ENCODE results near the gene RSPH6A.

RSPH6A gene

GRCh38 chr19:45780146-45780447 is 35.0 kb downstream of the RSPH6A start:
- no peak for DNase-seq (ENCODE audit: low read depth in 2 of 2)

GRCh38 chr19:45779231-45780145 is 35.6 kb downstream of the RSPH6A start:
- DNase-seq (ENCODE audit: low read depth in 2 of 2), result peak in 1 of 2 experiments; percentile 28

GRCh38 chr19:45778010-45778661 is 37.0 kb downstream of the RSPH6A start:
- DNase-seq (ENCODE audit: low read depth in 2 of 2), result no peak

GRCh38 chr19:45777395-45777961 is 37.6 kb downstream of the RSPH6A start:
- no peak for DNase-seq (ENCODE audit: low read depth in 2 of 2)

GRCh38 chr19:45774765-45775164 is 40.3 kb downstream of the RSPH6A start:
- no peak for DNase-seq (ENCODE audit: low read depth in 2 of 2)

GRCh38 chr19:45773384-45773783 is 41.7 kb downstream of the RSPH6A start:
- DNase-seq (ENCODE audit: low read depth in 2 of 2), result no peak

GRCh38 chr19:45772912-45773311 is 42.2 kb downstream of the RSPH6A start:
- no peak for DNase-seq (ENCODE audit: low read depth in 2 of 2)

GRCh38 chr19:45772130-45772840 is 42.8 kb downstream of the RSPH6A start:
- DNase-seq (ENCODE audit: low read depth in 2 of 2), result no peak

- DNase-seq (ENCODE audit: low read depth in 2 of 2), result no peak
Observed at GRCh38 chr19:45771311-45771933, 43.7 kb downstream of the RSPH6A start.

- DNase-seq (ENCODE audit: low read depth in 2 of 2), result peak; percentile 92 to 94
Observed at GRCh38 chr19:45770192-45771101, 44.7 kb downstream of the RSPH6A start.

- DNase-seq (ENCODE audit: low read depth in 2 of 2), result no peak
Observed at GRCh38 chr19:45769821-45770191, 45.3 kb downstream of the RSPH6A start.

- DNase-seq (ENCODE audit: low read depth in 2 of 2), result peak; percentile 97
Observed at GRCh38 chr19:45768984-45769782, 45.9 kb downstream of the RSPH6A start, which contains the start of gene SIX5. Gene SIX5, minus strand, starts transcription at chr19:45769252. Its CDS starts 408 bp downstream, at chr19:45768844.

GRCh38 chr19:45768655-45768983 is 46.5 kb downstream of the RSPH6A start:
- DNase-seq (ENCODE audit: low read depth in 2 of 2), result no peak

GRCh38 chr19:45767881-45768654 is 47.0 kb downstream of the RSPH6A start:
- no peak for DNase-seq (ENCODE audit: low read depth in 2 of 2)

GRCh38 chr19:45767410-45767880 is 47.7 kb downstream of the RSPH6A start:
- peak in 1 of 2 experiments; percentile 43 for DNase-seq (ENCODE audit: low read depth in 2 of 2)

- no peak for DNase-seq (ENCODE audit: low read depth in 2 of 2)
Observed at GRCh38 chr19:45766869-45767346, 48.2 kb downstream of the RSPH6A start.

- DNase-seq (ENCODE audit: low read depth in 2 of 2), result no peak
Observed at GRCh38 chr19:45766296-45766868, 48.7 kb downstream of the RSPH6A start.

GRCh38 chr19:45765702-45766295 is 49.3 kb downstream of the RSPH6A start:
- DNase-seq (ENCODE audit: low read depth in 2 of 2), result no peak

All from fibroblast of skin of left biceps (primary cell).